IMR-90 (cell line): ENCODE results near the gene JMJD7. TPM values are rescaled to one million over a fixed set of nuclear protein-coding genes. Genes with fewer than 3 reads are reported as not detected.

Experiments used
- ATAC-seq: fragments of 200-7000 bp; cut with Tn5 transposase; 2 replicates; pipeline ENCODE4 v1.9.1; 2020; ENCODE audit warnings: low read depth, mild to moderate bottlenecking, moderate library complexity
- BruUV-seq: library from RNA; stranded (reverse); fragments of 400-500 nt; replicated peaks from 2 replicates; lab custom pipeline; 2021; lab: Mats Ljungman, UMichigan
- CTCF ChIA-PET: fragments of 300-600 bp; formaldehyde crosslinking; extraction: SDS; loops from one replicate; lab custom pipeline; 2021; ENCODE audit warnings: antibody characterized with exemption; lab: Yijun Ruan, JAX
- POLR2A ChIA-PET: fragments of 300-600 bp; sonication (Branson Sonifier 250); formaldehyde crosslinking; loops from one replicate; lab custom pipeline; 2022; ENCODE audit warnings: antibody characterized with exemption; ENCODE audit not compliant: unreplicated experiment; lab: Charles Lee
- DNase-seq: peaks from one replicate; pipeline ENCODE4 v3.0.0; 2013
- H2AFZ ChIP-seq: replicated peaks from 2 replicates; pipeline ENCODE3; 2013; ENCODE audit warnings: low read length, mild to moderate bottlenecking; ENCODE audit not compliant: poor library complexity
- H2AK5ac ChIP-seq: 2 replicates; pipeline ENCODE4 v1.6.1; 2013; ENCODE audit warnings: low read depth, low read length, inconsistent platforms
- H2AK9ac ChIP-seq: replicated peaks from 2 replicates; pipeline ENCODE3; 2013; ENCODE audit warnings: mild to moderate bottlenecking, low read depth, low read length, moderate library complexity; ENCODE audit not compliant: poor library complexity
- H2BK120ac ChIP-seq: 2 replicates; pipeline ENCODE4 v1.6.1; 2013; ENCODE audit warnings: low read depth, low read length, inconsistent platforms
- H2BK15ac ChIP-seq: 3 replicates; pipeline ENCODE4 v1.6.1; 2013; ENCODE audit warnings: low read depth, low read length, inconsistent platforms
- H2BK20ac ChIP-seq: 2 replicates; pipeline ENCODE4 v1.6.1; 2013; ENCODE audit warnings: low read depth, mild to moderate bottlenecking, inconsistent platforms, low read length, moderate library complexity
- H2BK5ac ChIP-seq: 2 replicates; pipeline ENCODE4 v1.6.1; 2013; ENCODE audit warnings: mild to moderate bottlenecking, low read depth, low read length, inconsistent platforms; ENCODE audit not compliant: poor library complexity, severe bottlenecking
- H3K14ac ChIP-seq: replicated peaks from 2 replicates; pipeline ENCODE4 v1.6.1; 2013; ENCODE audit warnings: low read depth, low read length, inconsistent platforms
- H3K18ac ChIP-seq: 2 replicates; pipeline ENCODE4 v1.6.1; 2013; ENCODE audit warnings: low read depth, low read length, control low read depth
- H3K23ac ChIP-seq: 2 replicates; pipeline ENCODE4 v1.6.1; 2013; ENCODE audit warnings: low read depth, low read length, inconsistent platforms
- H3K27ac ChIP-seq: 2 replicates; pipeline ENCODE4 v1.5.1; 2013; ENCODE audit warnings: mild to moderate bottlenecking, control low read depth, low read length; ENCODE audit not compliant: insufficient read depth
- H3K27me3 ChIP-seq: 2 replicates; pipeline ENCODE4 v1.6.1; 2013; ENCODE audit warnings: low read length; ENCODE audit not compliant: control insufficient read depth, insufficient read depth
- H3K36me3 ChIP-seq: 2 replicates; pipeline ENCODE4 v1.6.1; 2013; ENCODE audit warnings: low read length, mixed read lengths; ENCODE audit not compliant: control insufficient read depth, insufficient read depth
- H3K4ac ChIP-seq: 2 replicates; pipeline ENCODE4 v1.6.1; 2013; ENCODE audit warnings: low read depth, low read length, inconsistent platforms
- H3K4me1 ChIP-seq: 2 replicates; pipeline ENCODE4 v1.6.1; 2013; ENCODE audit warnings: low read length, mixed read lengths; ENCODE audit not compliant: control insufficient read depth, insufficient read depth
- H3K4me2 ChIP-seq: 2 replicates; pipeline ENCODE4 v1.6.1; 2013; ENCODE audit warnings: low read depth, mild to moderate bottlenecking, control low read depth, low read length, moderate library complexity
- H3K4me3 ChIP-seq: 2 replicates; pipeline ENCODE4 v1.5.1; 2013; ENCODE audit warnings: low read depth, mild to moderate bottlenecking, control low read depth, low read length, moderate library complexity; ENCODE audit not compliant: insufficient read depth
- H3K56ac ChIP-seq: 2 replicates; pipeline ENCODE4 v1.6.1; 2013; ENCODE audit warnings: low read length, inconsistent platforms; ENCODE audit not compliant: insufficient read depth; ENCODE audit errors: extremely low read depth
- H3K79me1 ChIP-seq, 2 experiments: 2 replicates each; pipeline ENCODE4 v1.6.1; 2013; ENCODE audit warnings: low read length in 2 of 2, inconsistent platforms in 1 of 2, low read depth in 1 of 2
- H3K9ac ChIP-seq: 2 replicates; pipeline ENCODE4 v1.6.1; 2013; ENCODE audit warnings: low read depth, low read length, control low read depth
- H3K9me1 ChIP-seq: 2 replicates; pipeline ENCODE4 v1.6.1; 2013; ENCODE audit warnings: low read length, inconsistent platforms; ENCODE audit not compliant: insufficient read depth
- H3K9me3 ChIP-seq: 2 replicates; pipeline ENCODE4 v1.6.1; 2013; ENCODE audit warnings: low read length; ENCODE audit not compliant: control insufficient read depth, insufficient read depth
- H4K20me1 ChIP-seq: 2 replicates; pipeline ENCODE4 v1.6.1; 2013; ENCODE audit warnings: low read length, inconsistent platforms; ENCODE audit not compliant: insufficient read depth
- H4K5ac ChIP-seq: 2 replicates; pipeline ENCODE4 v1.6.1; 2013; ENCODE audit warnings: mild to moderate bottlenecking, low read depth, low read length, control low read depth
- H4K8ac ChIP-seq, 2 experiments: 2 replicates each; pipeline ENCODE4 v1.6.1; 2013; ENCODE audit warnings: low read depth in 2 of 2, low read length in 2 of 2, control low read depth in 1 of 2, inconsistent platforms in 1 of 2
- H4K91ac ChIP-seq: 2 replicates; pipeline ENCODE4 v1.6.1; 2013; ENCODE audit warnings: low read depth, low read length, inconsistent platforms; ENCODE audit not compliant: insufficient read depth
- BHLHE40 ChIP-seq: fragments of 150-350 bp; IDR thresholded peaks from 2 replicates; pipeline ENCODE4 v1.6.1; 2016; ENCODE audit warnings: mild to moderate bottlenecking, low read depth, low read length
- CEBPB ChIP-seq: IDR thresholded peaks from 2 replicates; pipeline ENCODE4 v1.6.1; 2012; ENCODE audit warnings: low read depth, low read length, improper control_type of control experiment
- CHD1 ChIP-seq: IDR thresholded peaks from 2 replicates; pipeline ENCODE4 v1.6.1; 2012; ENCODE audit warnings: low read depth, low read length, improper control_type of control experiment
- FOS ChIP-seq: fragments of 150-350 bp; IDR thresholded peaks from 2 replicates; pipeline ENCODE4 v1.6.1; 2016; ENCODE audit warnings: low read depth, low read length
- MAFK ChIP-seq: IDR thresholded peaks from 2 replicates; pipeline ENCODE4 v1.6.1; 2012; ENCODE audit warnings: low read depth, low read length, improper control_type of control experiment
- MAZ ChIP-seq: IDR thresholded peaks from 2 replicates; pipeline ENCODE4 v1.6.1; 2012; ENCODE audit warnings: low read depth, mild to moderate bottlenecking, low read length, improper control_type of control experiment, moderate library complexity, borderline replicate concordance
- MXI1 ChIP-seq: IDR thresholded peaks from 2 replicates; pipeline ENCODE4 v1.6.1; 2012; ENCODE audit warnings: low read depth, mild to moderate bottlenecking, low read length, moderate library complexity, borderline replicate concordance
- NFE2L2 ChIP-seq: fragments of 150-350 bp; IDR thresholded peaks from 2 replicates; pipeline ENCODE4 v1.6.1; 2016; ENCODE audit warnings: low read depth, mild to moderate bottlenecking, low read length
- POLR2A ChIP-seq: IDR thresholded peaks from 2 replicates; pipeline ENCODE4 v1.6.1; 2012; ENCODE audit warnings: mild to moderate bottlenecking, low read depth, low read length
- RCOR1 ChIP-seq: IDR thresholded peaks from 2 replicates; pipeline ENCODE4 v1.6.1; 2012; ENCODE audit warnings: mild to moderate bottlenecking, low read length, improper control_type of control experiment; ENCODE audit not compliant: insufficient replicate concordance
- RFX5 ChIP-seq: IDR thresholded peaks from 2 replicates; pipeline ENCODE4 v1.8.0; 2012; ENCODE audit warnings: low read depth, mild to moderate bottlenecking, low read length, moderate library complexity
- SMC3 ChIP-seq: fragments of 150-350 bp; IDR thresholded peaks from 2 replicates; pipeline ENCODE4 v1.6.1; 2016; ENCODE audit warnings: low read depth, mild to moderate bottlenecking, antibody characterized with exemption, low read length, moderate library complexity
- WGBS, 2 experiments: methylation state at CpG; one replicate each; pipeline versions ENCODE4 v1.1.5 to v1.1.7; 2013; ENCODE audit warnings: missing lambda C conversion rate in 2 of 2; ENCODE audit not compliant: insufficient read length in 1 of 2; ENCODE audit errors: extremely low coverage in 2 of 2; 5-methylcytosine and 5-hydroxymethylcytosine counted together
- dilution Hi-C: fragments of 300-500 bp; cut with HindIII; formaldehyde crosslinking; loops from one replicate; pipeline ENCODE4 v1.14.3; 2018; ENCODE audit warnings: low sequenced_read_pairs; ENCODE audit not compliant: unreplicated experiment
- in situ Hi-C: fragments of 300-500 bp; cut with MboI; formaldehyde crosslinking; loops from 3 replicates; pipeline ENCODE4 v1.14.3; 2019; ENCODE audit warnings: low sequenced_read_pairs, inconsistent platforms, mixed read lengths
- intact Hi-C: fragments of 100-400 bp; cut with micrococcal nuclease; formaldehyde crosslinking; loops from 2 replicates; pipeline ENCODE4 v1.10.0; 2022
- polyA plus RNA-seq, 3 experiments: library from polyadenylated mRNA; depleted of rRNA; stranded (reverse); fragments of >200 nt; gene quantifications; 2 replicates each; pipeline ENCODE4 v1.2.3, GENCODE V29; 2012; ENCODE audit warnings: low replicate concordance in 1 of 3
- total RNA-seq: library from RNA; depleted of rRNA; stranded (reverse); fragments of >200 nt; gene quantifications from 2 replicates; pipeline ENCODE4 v1.2.3, GENCODE V29; 2012
- TF ChIP-seq, protein P1 (sequence below): fragments of 150-350 bp; IDR thresholded peaks from 2 replicates; pipeline ENCODE4 v1.6.1; 2016; ENCODE audit warnings: low read depth, mild to moderate bottlenecking, low read length, moderate library complexity, borderline replicate concordance
- TF ChIP-seq, protein P2 (sequence below): fragments of 150-350 bp; IDR thresholded peaks from 2 replicates; pipeline ENCODE4 v1.6.1; 2017; ENCODE audit warnings: mild to moderate bottlenecking, antibody characterized with exemption, low read length, low read depth
- TF ChIP-seq, protein P3 (sequence below): conservative IDR thresholded peaks from 2 replicates; pipeline ENCODE4 v1.5.1; 2012; ENCODE audit warnings: mild to moderate bottlenecking, low read depth, low read length, improper control_type of control experiment

JMJD7 gene
- total and polyA plus RNA-seq, 2 of the 4 experiments (the other 2 are of a cell fraction) = 5.0 to 6.3 TPM

DNA sequence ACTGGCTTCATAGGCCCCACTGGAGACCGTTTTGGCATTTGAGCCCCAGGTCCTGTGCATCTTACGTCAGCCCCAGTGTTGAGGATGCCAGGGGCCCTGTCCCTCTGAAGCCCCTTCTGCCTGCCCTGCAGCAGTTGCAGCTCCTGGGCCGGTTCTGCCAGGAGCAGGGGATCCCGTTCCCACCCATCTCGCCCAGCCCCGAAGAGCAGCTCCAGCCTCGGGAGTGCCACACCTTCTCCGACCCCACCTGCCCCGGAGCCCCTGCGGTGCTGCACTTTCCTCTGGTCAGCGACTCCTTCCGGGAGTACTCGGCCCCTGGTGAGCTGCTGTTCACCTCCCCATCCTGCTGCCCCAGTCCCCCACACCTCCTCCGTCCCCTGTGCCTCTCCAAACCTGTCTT is 19.3 kb downstream of the JMJD7 start:
- in situ Hi-C loops = no loop called here
- DNase-seq (no peak), ATAC-seq (no peak)
- dilution Hi-C loops = no loop called here
- Histone ChIP-seq H2BK5ac (no peak overlapping the region), H2AK9ac (no peak overlapping the region), H2BK15ac (no peak overlapping the region), H4K5ac (no peak overlapping the region), H3K23ac (no peak overlapping the region), H3K27me3 (peaks cover 2% of the 10 kb centered on the region; the same call in 1 of the 2 replicates), H3K14ac (no peak overlapping the region), H4K91ac (no peak overlapping the region), H4K8ac (no peak overlapping the region), H3K4ac (no peak overlapping the region), H3K4me1 (no peaks in the 10 kb centered on the region; the same call in 1 of the 2 replicates), H2BK120ac (no peak overlapping the region), H3K79me1 (no peaks in the 10 kb centered on the region), H3K56ac (no peak overlapping the region), H3K36me3 (peaks cover 17% of the 10 kb centered on the region), H3K9me1 (no peaks in the 10 kb centered on the region), H3K4me3 (no peak overlapping the region), H3K9ac (no peak overlapping the region), H2AFZ (no peak overlapping the region), H3K9me3 (no peaks in the 10 kb centered on the region), H3K18ac (no peak overlapping the region), H2AK5ac (no peak overlapping the region), H4K20me1 (no peaks in the 10 kb centered on the region), H2BK20ac (no peak overlapping the region), H3K4me2 (no peak overlapping the region), H3K27ac (no peak overlapping the region)
- BruUV-seq = no TSS peak
- WGBS, 2 experiments = 91% methylated on average over 12 of the region's 14 CpGs; no CpG with 5 or more reads in 1 of the 2 experiments
- POLR2A ChIA-PET = no interaction called here
- TF ChIP-seq, protein P1, sequence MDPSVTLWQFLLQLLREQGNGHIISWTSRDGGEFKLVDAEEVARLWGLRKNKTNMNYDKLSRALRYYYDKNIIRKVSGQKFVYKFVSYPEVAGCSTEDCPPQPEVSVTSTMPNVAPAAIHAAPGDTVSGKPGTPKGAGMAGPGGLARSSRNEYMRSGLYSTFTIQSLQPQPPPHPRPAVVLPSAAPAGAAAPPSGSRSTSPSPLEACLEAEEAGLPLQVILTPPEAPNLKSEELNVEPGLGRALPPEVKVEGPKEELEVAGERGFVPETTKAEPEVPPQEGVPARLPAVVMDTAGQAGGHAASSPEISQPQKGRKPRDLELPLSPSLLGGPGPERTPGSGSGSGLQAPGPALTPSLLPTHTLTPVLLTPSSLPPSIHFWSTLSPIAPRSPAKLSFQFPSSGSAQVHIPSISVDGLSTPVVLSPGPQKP = no peak
- TF ChIP-seq CEBPB = no peak
- TF ChIP-seq, protein P2, sequence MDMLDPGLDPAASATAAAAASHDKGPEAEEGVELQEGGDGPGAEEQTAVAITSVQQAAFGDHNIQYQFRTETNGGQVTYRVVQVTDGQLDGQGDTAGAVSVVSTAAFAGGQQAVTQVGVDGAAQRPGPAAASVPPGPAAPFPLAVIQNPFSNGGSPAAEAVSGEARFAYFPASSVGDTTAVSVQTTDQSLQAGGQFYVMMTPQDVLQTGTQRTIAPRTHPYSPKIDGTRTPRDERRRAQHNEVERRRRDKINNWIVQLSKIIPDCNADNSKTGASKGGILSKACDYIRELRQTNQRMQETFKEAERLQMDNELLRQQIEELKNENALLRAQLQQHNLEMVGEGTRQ = no peak
- TF ChIP-seq SMC3 = no peak
- no peak for TF ChIP-seq NFE2L2
- no peak for TF ChIP-seq RCOR1
- TF ChIP-seq BHLHE40 = no peak
- TF ChIP-seq POLR2A = no peak
- TF ChIP-seq MAFK = no peak
- no peak for TF ChIP-seq CHD1
- TF ChIP-seq MAZ = no peak
- TF ChIP-seq RFX5 = no peak
- no peak for TF ChIP-seq MXI1
- TF ChIP-seq FOS = no peak
- TF ChIP-seq, protein P3, sequence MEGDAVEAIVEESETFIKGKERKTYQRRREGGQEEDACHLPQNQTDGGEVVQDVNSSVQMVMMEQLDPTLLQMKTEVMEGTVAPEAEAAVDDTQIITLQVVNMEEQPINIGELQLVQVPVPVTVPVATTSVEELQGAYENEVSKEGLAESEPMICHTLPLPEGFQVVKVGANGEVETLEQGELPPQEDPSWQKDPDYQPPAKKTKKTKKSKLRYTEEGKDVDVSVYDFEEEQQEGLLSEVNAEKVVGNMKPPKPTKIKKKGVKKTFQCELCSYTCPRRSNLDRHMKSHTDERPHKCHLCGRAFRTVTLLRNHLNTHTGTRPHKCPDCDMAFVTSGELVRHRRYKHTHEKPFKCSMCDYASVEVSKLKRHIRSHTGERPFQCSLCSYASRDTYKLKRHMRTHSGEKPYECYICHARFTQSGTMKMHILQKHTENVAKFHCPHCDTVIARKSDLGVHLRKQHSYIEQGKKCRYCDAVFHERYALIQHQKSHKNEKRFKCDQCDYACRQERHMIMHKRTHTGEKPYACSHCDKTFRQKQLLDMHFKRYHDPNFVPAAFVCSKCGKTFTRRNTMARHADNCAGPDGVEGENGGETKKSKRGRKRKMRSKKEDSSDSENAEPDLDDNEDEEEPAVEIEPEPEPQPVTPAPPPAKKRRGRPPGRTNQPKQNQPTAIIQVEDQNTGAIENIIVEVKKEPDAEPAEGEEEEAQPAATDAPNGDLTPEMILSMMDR = no peak
- intact Hi-C loops = no loop called here
- CTCF ChIA-PET = no interaction called here
